Ishikawa (cell line): ENCODE measurements around the gene GARNL3.
A peak's percentile ranks its signal among the peaks of the same experiment; 100 is the strongest.

ENCODE experiments used
- NFIC ChIP-seq: IDR thresholded peaks from 2 replicates; pipeline ENCODE4 v1.6.1; 2012
- USF1 ChIP-seq: IDR thresholded peaks from 2 replicates; pipeline ENCODE4 v1.6.1; 2012
- TF ChIP-seq, protein P1 (sequence below): IDR thresholded peaks from 2 replicates; pipeline ENCODE4 v1.6.1; 2012
- TF ChIP-seq, protein P2 (sequence below): IDR thresholded peaks from 2 replicates; pipeline ENCODE4 v1.6.1; 2012; ENCODE audit warnings: low read depth, mild to moderate bottlenecking

DNA sequence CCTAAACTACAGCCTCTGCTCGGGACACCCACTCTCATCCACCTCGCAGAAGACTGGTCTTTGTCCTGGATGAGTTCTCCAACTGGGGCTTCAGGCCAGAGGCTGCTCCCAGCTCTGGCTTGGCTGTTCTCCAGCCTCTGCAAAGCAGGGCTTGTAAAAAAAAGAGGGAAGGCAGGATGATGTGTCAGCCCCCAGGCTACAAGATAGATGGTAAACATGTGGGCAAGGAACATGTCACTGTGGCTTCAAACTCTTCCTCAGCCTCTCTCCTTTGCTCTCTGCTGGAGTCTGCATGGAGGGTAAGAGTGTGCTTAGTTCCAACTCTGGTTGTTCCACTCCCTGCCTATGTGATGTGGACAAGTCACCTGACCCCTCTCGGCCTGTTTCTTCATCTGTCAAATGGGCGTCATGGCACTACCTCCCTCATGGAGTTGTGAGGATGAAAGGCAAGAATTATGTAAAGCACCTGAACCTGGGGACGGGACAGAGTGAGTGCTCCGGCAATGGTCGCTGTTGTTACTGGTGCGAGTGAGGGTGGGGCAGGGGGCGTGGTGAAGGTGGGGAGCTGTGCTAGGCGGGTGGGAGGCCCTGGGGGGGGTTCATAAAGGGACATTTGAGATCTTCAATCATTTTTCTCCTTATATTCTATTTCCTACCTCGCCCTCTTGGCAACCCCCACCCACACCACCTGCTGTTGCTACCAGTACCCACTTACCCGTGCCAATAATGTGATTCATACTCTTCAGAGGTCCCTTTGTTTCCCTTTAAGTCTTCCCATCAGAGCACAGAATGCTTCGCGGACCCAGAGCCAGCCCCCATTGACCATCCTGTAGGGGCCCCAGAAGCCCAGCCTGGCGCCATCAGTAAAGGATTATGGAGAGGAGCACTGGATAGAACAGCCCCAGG lies 152.8 kb downstream of the GARNL3 start:
- no peak for TF ChIP-seq NFIC
- TF ChIP-seq, protein P1, sequence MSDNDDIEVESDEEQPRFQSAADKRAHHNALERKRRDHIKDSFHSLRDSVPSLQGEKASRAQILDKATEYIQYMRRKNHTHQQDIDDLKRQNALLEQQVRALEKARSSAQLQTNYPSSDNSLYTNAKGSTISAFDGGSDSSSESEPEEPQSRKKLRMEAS: no peak
- TF ChIP-seq, protein P2, sequence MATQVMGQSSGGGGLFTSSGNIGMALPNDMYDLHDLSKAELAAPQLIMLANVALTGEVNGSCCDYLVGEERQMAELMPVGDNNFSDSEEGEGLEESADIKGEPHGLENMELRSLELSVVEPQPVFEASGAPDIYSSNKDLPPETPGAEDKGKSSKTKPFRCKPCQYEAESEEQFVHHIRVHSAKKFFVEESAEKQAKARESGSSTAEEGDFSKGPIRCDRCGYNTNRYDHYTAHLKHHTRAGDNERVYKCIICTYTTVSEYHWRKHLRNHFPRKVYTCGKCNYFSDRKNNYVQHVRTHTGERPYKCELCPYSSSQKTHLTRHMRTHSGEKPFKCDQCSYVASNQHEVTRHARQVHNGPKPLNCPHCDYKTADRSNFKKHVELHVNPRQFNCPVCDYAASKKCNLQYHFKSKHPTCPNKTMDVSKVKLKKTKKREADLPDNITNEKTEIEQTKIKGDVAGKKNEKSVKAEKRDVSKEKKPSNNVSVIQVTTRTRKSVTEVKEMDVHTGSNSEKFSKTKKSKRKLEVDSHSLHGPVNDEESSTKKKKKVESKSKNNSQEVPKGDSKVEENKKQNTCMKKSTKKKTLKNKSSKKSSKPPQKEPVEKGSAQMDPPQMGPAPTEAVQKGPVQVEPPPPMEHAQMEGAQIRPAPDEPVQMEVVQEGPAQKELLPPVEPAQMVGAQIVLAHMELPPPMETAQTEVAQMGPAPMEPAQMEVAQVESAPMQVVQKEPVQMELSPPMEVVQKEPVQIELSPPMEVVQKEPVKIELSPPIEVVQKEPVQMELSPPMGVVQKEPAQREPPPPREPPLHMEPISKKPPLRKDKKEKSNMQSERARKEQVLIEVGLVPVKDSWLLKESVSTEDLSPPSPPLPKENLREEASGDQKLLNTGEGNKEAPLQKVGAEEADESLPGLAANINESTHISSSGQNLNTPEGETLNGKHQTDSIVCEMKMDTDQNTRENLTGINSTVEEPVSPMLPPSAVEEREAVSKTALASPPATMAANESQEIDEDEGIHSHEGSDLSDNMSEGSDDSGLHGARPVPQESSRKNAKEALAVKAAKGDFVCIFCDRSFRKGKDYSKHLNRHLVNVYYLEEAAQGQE: no peak
- peak; percentile 43; the same call in 1 of the 2 replicates for TF ChIP-seq USF1
